H1 (cell line): ENCODE results near the gene ZCCHC3.

Experiments used
- CHD1 ChIP-seq: IDR thresholded peaks from 2 replicates; pipeline ENCODE4 v1.6.1; 2012; ENCODE audit warnings: low read depth, low read length, improper control_type of control experiment
- CTCF ChIP-seq, 3 experiments: IDR thresholded peaks; 1 replicate in 2 of 3; 2 replicates in 1 of 3; pipeline versions ENCODE4 v1.5.1 to v1.6.1; 2011; ENCODE audit warnings: low read length in 3 of 3, mild to moderate bottlenecking in 3 of 3, inconsistent platforms in 2 of 3, low read depth in 1 of 3, moderate library complexity in 1 of 3; ENCODE audit not compliant: insufficient read depth in 1 of 3; ENCODE audit errors: control extremely low read depth in 1 of 3
- NANOG ChIP-seq: IDR thresholded peaks from 2 replicates; pipeline ENCODE4 v1.6.1; 2011; ENCODE audit warnings: low read length, low read depth, mild to moderate bottlenecking, inconsistent platforms; ENCODE audit not compliant: insufficient read depth, poor library complexity, severe bottlenecking
- YY1 ChIP-seq: IDR thresholded peaks from 2 replicates; pipeline ENCODE4 v1.6.1; 2011; ENCODE audit warnings: low read depth, mild to moderate bottlenecking, low read length

GRCh38 chr20:278181-278580 is 19.2 kb upstream of the ZCCHC3 start:
- TF ChIP-seq CTCF (IDR thresholded peaks at IDR 0.05; ENCODE audit: control extremely low read depth in 1 of 3, insufficient read depth in 1 of 3, low read depth in 1 of 3, low read length in 3 of 3) = no peak
- TF ChIP-seq YY1 = no peak
- no peak for TF ChIP-seq CHD1
- TF ChIP-seq NANOG = no peak
